ENCODE data around the gene FBXL16.

FBXL16 gene

GRCh38 chr16:667113-667779 is 38.4 kb downstream of the FBXL16 start:
- TF ChIP-seq NFIC (IDR thresholded peaks at IDR 0.05) (no peak), TCF12 (IDR thresholded peaks at IDR 0.05; ENCODE audit: low read depth) (no peak), ZBTB7A (IDR thresholded peaks at IDR 0.05; ENCODE audit: low read depth) (no peak), FOXM1 (IDR thresholded peaks at IDR 0.05; ENCODE audit: borderline replicate concordance, low read depth) (no peak), RAD21 (IDR thresholded peaks at IDR 0.05; ENCODE audit: low read depth) (no peak), EP300 (IDR thresholded peaks at IDR 0.05; ENCODE audit: borderline replicate concordance) (no peak), CEBPB (IDR thresholded peaks at IDR 0.05) (no peak), YY1 (IDR thresholded peaks at IDR 0.05; ENCODE audit: low read depth) (no peak), TAF1 (IDR thresholded peaks at IDR 0.05; ENCODE audit: low read depth) (no peak), MAX (IDR thresholded peaks at IDR 0.05) (no peak), USF1 (IDR thresholded peaks at IDR 0.05) (no peak), CREB1 (IDR thresholded peaks at IDR 0.05; ENCODE audit: low read depth) (no peak), REST (IDR thresholded peaks at IDR 0.05; ENCODE audit: low read depth) (no peak)

GRCh38 chr16:666572-666971 is 39.0 kb downstream of the FBXL16 start:
- TF ChIP-seq CREB1 (IDR thresholded peaks at IDR 0.05; ENCODE audit: low read depth) (no peak), ZBTB7A (IDR thresholded peaks at IDR 0.05; ENCODE audit: low read depth) (no peak), EP300 (IDR thresholded peaks at IDR 0.05; ENCODE audit: borderline replicate concordance) (no peak), TEAD4 (IDR thresholded peaks at IDR 0.05) (no peak), EGR1 (IDR thresholded peaks at IDR 0.05) (no peak), CEBPB (IDR thresholded peaks at IDR 0.05) (no peak), YY1 (IDR thresholded peaks at IDR 0.05; ENCODE audit: low read depth) (no peak), RAD21 (IDR thresholded peaks at IDR 0.05; ENCODE audit: low read depth) (no peak), TAF1 (IDR thresholded peaks at IDR 0.05; ENCODE audit: low read depth) (no peak), NFIC (IDR thresholded peaks at IDR 0.05) (no peak), REST (IDR thresholded peaks at IDR 0.05; ENCODE audit: low read depth) (no peak), MAX (IDR thresholded peaks at IDR 0.05) (no peak), TCF12 (IDR thresholded peaks at IDR 0.05; ENCODE audit: low read depth) (no peak), FOXM1 (IDR thresholded peaks at IDR 0.05; ENCODE audit: borderline replicate concordance, low read depth) (no peak), USF1 (IDR thresholded peaks at IDR 0.05) (no peak)

DNA sequence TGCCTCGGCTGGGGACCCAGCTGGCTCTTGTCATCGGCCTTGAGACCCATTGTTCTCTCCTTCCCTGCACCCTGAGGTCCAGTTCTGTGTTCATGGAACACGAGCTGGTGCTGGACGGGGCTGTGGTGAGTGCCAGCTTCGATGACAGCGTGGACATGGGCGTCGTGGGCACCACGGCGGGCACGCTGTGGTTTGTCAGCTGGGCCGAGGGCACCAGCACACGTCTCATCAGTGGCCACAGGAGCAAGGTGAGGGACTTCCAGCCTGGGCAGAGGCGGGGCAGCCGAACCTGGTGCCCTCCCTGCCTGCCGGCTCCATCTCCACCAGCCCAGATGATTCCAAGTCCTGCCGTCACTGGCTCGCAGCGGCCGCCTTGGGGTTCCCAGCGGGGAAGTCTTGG is 43.0 kb downstream of the FBXL16 start:
- no peak for TF ChIP-seq CEBPB (IDR thresholded peaks at IDR 0.05)
- TF ChIP-seq RAD21 (IDR thresholded peaks at IDR 0.05; ENCODE audit: low read depth) = no peak
- TF ChIP-seq TEAD4 (IDR thresholded peaks at IDR 0.05) = no peak
- TF ChIP-seq USF1 (IDR thresholded peaks at IDR 0.05) = no peak
- TF ChIP-seq MAX (IDR thresholded peaks at IDR 0.05) = no peak
- no peak for TF ChIP-seq ZBTB7A (IDR thresholded peaks at IDR 0.05; ENCODE audit: low read depth)
- no peak for TF ChIP-seq REST (IDR thresholded peaks at IDR 0.05; ENCODE audit: low read depth)
- no peak for TF ChIP-seq YY1 (IDR thresholded peaks at IDR 0.05; ENCODE audit: low read depth)
- no peak for TF ChIP-seq EP300 (IDR thresholded peaks at IDR 0.05; ENCODE audit: borderline replicate concordance)
- TF ChIP-seq FOXM1 (IDR thresholded peaks at IDR 0.05; ENCODE audit: borderline replicate concordance, low read depth) = no peak

Measured in Ishikawa (cell line).